Lower leg skin (tissue), 4 donors: ENCODE measurements around the gene NT5DC1. TPM values are rescaled to one million over a fixed set of nuclear protein-coding genes. Genes with fewer than 3 reads are reported as not detected.

ENCODE experiments used
- DNase-seq, 2 donors: peaks; one replicate each; pipeline ENCODE4 v3.0.0-alpha.2; 2019; ENCODE audit warnings: low spot score in 2 of 2
- H3K4me3 ChIP-seq: fragments of 200-600 bp; sonication (generic); 2 replicates; pipeline ENCODE4 v1.5.1; 2017; ENCODE audit warnings: mild to moderate bottlenecking, low read depth; ENCODE audit not compliant: poor library complexity, severe bottlenecking
- POLR2A ChIP-seq, 2 donors: fragments of 450-650 bp; IDR thresholded peaks; one replicate each; pipeline ENCODE4 v1.6.1; 2016 to 2017; ENCODE audit warnings: antibody characterized with exemption in 2 of 2, mild to moderate bottlenecking in 1 of 2, moderate library complexity in 1 of 2
- WGBS, 2 donors: methylation state at CpG; one replicate each; pipeline ENCODE4 v1.1.5; 2018; 5-methylcytosine and 5-hydroxymethylcytosine counted together
- intact Hi-C: fragments of 100-400 bp; cut with DNase I; formaldehyde crosslinking; loops from one replicate; pipeline ENCODE4 v1.15.0; 2023; ENCODE audit warnings: low total_unique reads
- total RNA-seq, 4 donors: library from RNA; depleted of rRNA; stranded (reverse); fragments of >200 nt; gene quantifications; one replicate each; pipeline ENCODE4 v1.1.0, GENCODE V29; 2016
- TF ChIP-seq, protein P1 (sequence below), 3 donors: fragments of 450-650 bp; IDR thresholded peaks; one replicate each; pipeline ENCODE4 v1.5.1; 2016; ENCODE audit warnings: antibody characterized with exemption in 3 of 3, mild to moderate bottlenecking in 3 of 3, moderate library complexity in 2 of 3

Gene NT5DC1
- total RNA-seq, 4 donors from 2014 or later = 7.7 to 25.0 (median 12.3) TPM

GRCh38 chr6:116096979-116097816 is 3.5 kb upstream of the NT5DC1 start:
- WGBS, 2 donors = 23 to 27% methylated on average over 2 of the region's 2 CpGs
- DNase-seq = no peak

GRCh38 chr6:116099036-116099435 is 1.6 kb upstream of the NT5DC1 start:
- TF ChIP-seq POLR2A (IDR thresholded peaks at IDR 0.05) = no peak
- TF ChIP-seq, protein P1, sequence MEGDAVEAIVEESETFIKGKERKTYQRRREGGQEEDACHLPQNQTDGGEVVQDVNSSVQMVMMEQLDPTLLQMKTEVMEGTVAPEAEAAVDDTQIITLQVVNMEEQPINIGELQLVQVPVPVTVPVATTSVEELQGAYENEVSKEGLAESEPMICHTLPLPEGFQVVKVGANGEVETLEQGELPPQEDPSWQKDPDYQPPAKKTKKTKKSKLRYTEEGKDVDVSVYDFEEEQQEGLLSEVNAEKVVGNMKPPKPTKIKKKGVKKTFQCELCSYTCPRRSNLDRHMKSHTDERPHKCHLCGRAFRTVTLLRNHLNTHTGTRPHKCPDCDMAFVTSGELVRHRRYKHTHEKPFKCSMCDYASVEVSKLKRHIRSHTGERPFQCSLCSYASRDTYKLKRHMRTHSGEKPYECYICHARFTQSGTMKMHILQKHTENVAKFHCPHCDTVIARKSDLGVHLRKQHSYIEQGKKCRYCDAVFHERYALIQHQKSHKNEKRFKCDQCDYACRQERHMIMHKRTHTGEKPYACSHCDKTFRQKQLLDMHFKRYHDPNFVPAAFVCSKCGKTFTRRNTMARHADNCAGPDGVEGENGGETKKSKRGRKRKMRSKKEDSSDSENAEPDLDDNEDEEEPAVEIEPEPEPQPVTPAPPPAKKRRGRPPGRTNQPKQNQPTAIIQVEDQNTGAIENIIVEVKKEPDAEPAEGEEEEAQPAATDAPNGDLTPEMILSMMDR (IDR thresholded peaks at IDR 0.05) = no peak
- DNase-seq = no peak
- H3K4me3 ChIP-seq = no peak overlapping the region
- intact Hi-C loops = loop anchor here (10.0 kb wide), 1 partner anchor 84 kb away; no protein-coding TSS in a partner anchor
- 81 to 85% methylated on average over 1 of the region's 1 CpG for WGBS, 2 donors

More at GRCh38 chr6:116096979-116097816, 3.5 kb upstream of the NT5DC1 start:
- no peak overlapping the region for H3K4me3 ChIP-seq
- TF ChIP-seq POLR2A (IDR thresholded peaks at IDR 0.05) = no peak
- TF ChIP-seq, protein P1 (IDR thresholded peaks at IDR 0.05) = no peak
- intact Hi-C loops = loop anchor here (10.0 kb wide), 1 partner anchor 82 kb away; no protein-coding TSS in a partner anchor

DNA sequence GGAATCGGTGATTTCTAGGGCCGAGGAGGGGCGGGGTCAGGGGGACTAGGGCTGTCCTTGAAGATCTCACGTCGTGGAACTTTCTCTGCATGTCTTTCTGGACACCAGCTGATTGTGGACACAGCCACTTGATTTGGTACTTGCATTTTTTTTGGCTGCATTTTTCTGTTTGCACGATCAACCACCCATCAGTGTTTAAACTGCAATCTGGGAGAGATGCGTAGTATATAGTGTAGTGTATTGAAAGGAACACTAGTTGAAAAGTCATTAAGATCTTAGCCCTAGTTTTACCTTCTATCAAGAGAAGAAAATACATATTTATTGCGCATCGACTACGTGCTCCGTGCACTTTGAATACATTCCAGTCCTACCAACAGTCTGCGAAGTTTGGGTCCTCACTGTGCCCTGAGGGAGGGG is 657 bp downstream of the NT5DC1 start:
- intact Hi-C loops = no loop called here
- no peak for TF ChIP-seq POLR2A (IDR thresholded peaks at IDR 0.05)
- TF ChIP-seq, protein P1 (IDR thresholded peaks at IDR 0.05) = no peak

DNA sequence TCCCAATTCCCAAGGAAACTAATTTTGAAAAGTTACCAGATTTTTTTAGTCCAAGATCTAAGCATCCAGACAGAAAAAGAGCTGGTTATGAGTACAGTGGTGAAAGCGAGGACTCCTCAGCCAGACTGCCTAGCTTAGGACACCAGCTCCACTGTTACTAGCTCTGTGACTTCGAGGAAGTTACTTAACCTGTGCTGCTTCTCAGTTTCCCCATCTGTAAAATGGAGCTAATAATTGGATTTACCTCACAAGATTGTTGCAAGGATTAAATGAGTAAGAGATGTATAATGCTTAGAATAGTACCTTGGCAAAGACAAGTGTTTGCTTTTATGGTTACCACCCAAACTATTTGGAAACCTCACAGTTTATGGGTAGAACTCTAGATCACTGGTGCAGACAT is 1.1 kb downstream of the NT5DC1 start:
- H3K4me3 ChIP-seq = peak overlapping the region; percentile 63
- no peak for DNase-seq
- 64 to 73% methylated on average over 2 of the region's 2 CpGs for WGBS, 2 donors
- intact Hi-C loops = no loop called here
- TF ChIP-seq, protein P1 (IDR thresholded peaks at IDR 0.05) = no peak
- TF ChIP-seq POLR2A (IDR thresholded peaks at IDR 0.05) = no peak

More for the DNA sequence above, 657 bp downstream of the NT5DC1 start:
- WGBS, 2 donors = 1 to 3% methylated on average over 12 of the region's 12 CpGs
- DNase-seq = peak in 1 of 2 donors; percentile 75
- peak overlapping the region; percentile 63 for H3K4me3 ChIP-seq

DNA sequence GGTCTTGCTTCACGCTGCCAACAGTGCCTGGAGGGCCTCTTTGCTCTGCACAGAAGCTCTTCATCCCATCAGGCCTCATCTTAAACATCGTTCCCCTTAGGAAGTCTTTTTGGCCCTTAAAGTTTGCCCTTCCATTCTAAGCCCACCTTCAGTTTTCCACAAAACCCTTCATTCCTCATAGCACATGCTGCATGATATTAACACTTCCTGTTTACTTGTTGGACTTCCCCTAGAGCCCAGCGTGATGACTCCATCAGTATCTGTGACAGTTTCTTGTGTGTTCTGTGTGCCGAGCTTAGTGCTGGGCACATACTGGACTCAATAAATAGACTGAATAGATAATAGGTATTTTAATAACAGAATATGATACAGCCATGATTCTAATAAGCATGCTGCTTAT is 2.2 kb downstream of the NT5DC1 start:
- DNase-seq = no peak
- intact Hi-C loops = no loop called here
- TF ChIP-seq POLR2A (IDR thresholded peaks at IDR 0.05) = no peak
- TF ChIP-seq, protein P1 (IDR thresholded peaks at IDR 0.05) = no peak
- 83 to 86% methylated on average over 4 of the region's 4 CpGs for WGBS, 2 donors
- no peak overlapping the region for H3K4me3 ChIP-seq
